ENCODE data around the gene GJA3.

The GJA3 gene

DNA sequence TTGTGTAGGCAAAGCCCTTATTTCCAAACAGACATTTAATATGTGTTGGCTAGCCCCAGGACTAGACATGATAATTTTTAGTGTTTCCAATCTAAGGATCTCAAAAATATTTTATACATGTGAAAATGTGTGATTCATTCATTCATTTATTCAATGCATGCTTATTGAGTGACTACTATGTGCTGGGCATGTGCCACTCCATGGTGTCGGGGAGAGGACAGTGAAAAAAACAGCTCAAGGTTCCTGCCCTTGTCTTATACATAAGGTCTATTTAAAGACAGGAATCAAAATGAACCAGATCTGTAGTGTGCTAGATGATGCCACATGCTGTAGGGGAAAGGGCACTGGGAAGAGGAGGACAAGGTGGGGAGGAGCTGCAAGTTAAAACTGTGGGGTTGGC is 36.5 kb downstream of the GJA3 start:
- Histone ChIP-seq H3F3A (ENCODE audit: control insufficient read depth, insufficient read depth) (no peaks in the 10 kb centered on the region), H3K4me2 (ENCODE audit: low read length) (no peak overlapping the region), H3K36me3 (ENCODE audit: control insufficient read depth, low read length) (no peaks in the 10 kb centered on the region), H3K79me2 (ENCODE audit: control insufficient read depth, low read length) (no peaks in the 10 kb centered on the region), H3K9me2 (replicated peaks; ENCODE audit: control insufficient read depth, low read length) (no peaks in the 10 kb centered on the region), H3K27ac (ENCODE audit: low read depth, low read length) (no peak overlapping the region), H3K4me3 (ENCODE audit: low read length) (no peak overlapping the region), H3K9me3 (ENCODE audit: control insufficient read depth, insufficient read depth, low read length) (no peaks in the 10 kb centered on the region), H4K20me1 (ENCODE audit: control insufficient read depth, insufficient read depth, low read depth, low read length) (no peaks in the 10 kb centered on the region), H3K4me1 (ENCODE audit: control insufficient read depth, low read length) (peaks cover 7% of the 10 kb centered on the region; the same call in 1 of the 2 replicates), H3K27me3 (ENCODE audit: control insufficient read depth, low read length) (peaks cover 26% of the 10 kb centered on the region)
- no peak for TF ChIP-seq EZH2phosphoT487 (IDR thresholded peaks at IDR 0.05; ENCODE audit: borderline replicate concordance, low read length)
- TF ChIP-seq, protein P1, sequence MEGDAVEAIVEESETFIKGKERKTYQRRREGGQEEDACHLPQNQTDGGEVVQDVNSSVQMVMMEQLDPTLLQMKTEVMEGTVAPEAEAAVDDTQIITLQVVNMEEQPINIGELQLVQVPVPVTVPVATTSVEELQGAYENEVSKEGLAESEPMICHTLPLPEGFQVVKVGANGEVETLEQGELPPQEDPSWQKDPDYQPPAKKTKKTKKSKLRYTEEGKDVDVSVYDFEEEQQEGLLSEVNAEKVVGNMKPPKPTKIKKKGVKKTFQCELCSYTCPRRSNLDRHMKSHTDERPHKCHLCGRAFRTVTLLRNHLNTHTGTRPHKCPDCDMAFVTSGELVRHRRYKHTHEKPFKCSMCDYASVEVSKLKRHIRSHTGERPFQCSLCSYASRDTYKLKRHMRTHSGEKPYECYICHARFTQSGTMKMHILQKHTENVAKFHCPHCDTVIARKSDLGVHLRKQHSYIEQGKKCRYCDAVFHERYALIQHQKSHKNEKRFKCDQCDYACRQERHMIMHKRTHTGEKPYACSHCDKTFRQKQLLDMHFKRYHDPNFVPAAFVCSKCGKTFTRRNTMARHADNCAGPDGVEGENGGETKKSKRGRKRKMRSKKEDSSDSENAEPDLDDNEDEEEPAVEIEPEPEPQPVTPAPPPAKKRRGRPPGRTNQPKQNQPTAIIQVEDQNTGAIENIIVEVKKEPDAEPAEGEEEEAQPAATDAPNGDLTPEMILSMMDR (IDR thresholded peaks at IDR 0.05; ENCODE audit: low read depth, low read length, poor library complexity, severe bottlenecking): no peak

DNA sequence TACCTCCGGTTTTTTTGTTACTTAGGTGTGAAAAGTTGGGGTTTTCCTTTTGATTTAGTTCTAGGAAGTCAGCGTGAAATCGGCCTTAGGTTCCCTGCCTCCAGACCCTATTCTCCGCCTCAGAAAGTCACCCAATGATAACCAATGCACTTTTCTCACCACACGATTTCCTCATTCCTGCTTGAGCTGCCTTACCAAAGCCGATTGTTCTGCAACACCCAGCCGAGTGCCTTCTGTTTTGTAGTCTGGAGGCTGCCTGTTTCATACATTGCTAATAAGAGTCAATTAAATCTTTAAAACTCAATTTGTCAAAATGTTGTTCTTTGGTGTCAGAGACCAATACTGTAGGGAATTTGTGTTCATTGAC is 39.7 kb downstream of the GJA3 start:
- no peaks in the 10 kb centered on the region for H4K20me1 ChIP-seq (ENCODE audit: control insufficient read depth, insufficient read depth, low read depth, low read length)
- peaks cover 18% of the 10 kb centered on the region; the same call in 1 of the 2 replicates for H3K27me3 ChIP-seq (ENCODE audit: control insufficient read depth, low read length)
- H3K9me3 ChIP-seq (ENCODE audit: control insufficient read depth, insufficient read depth, low read length): no peaks in the 10 kb centered on the region
- H3F3A ChIP-seq (ENCODE audit: control insufficient read depth, insufficient read depth): no peaks in the 10 kb centered on the region
- no peaks in the 10 kb centered on the region for H3K79me2 ChIP-seq (ENCODE audit: control insufficient read depth, low read length)
- peak overlapping the region; percentile 50 for H3K4me3 ChIP-seq (ENCODE audit: low read length)
- no peaks in the 10 kb centered on the region for H3K9me2 ChIP-seq (replicated peaks; ENCODE audit: control insufficient read depth, low read length)
- peaks cover 14% of the 10 kb centered on the region; the same call in 1 of the 2 replicates for H3K4me1 ChIP-seq (ENCODE audit: control insufficient read depth, low read length)
- TF ChIP-seq, protein P1 (IDR thresholded peaks at IDR 0.05; ENCODE audit: low read depth, low read length, poor library complexity, severe bottlenecking): no peak
- TF ChIP-seq EZH2phosphoT487 (IDR thresholded peaks at IDR 0.05; ENCODE audit: borderline replicate concordance, low read length): no peak
- H3K4me2 ChIP-seq (ENCODE audit: low read length): peak overlapping the region; percentile 49
- H3K27ac ChIP-seq (ENCODE audit: low read depth, low read length): no peak overlapping the region
- H3K36me3 ChIP-seq (ENCODE audit: control insufficient read depth, low read length): no peaks in the 10 kb centered on the region

- H3K27ac ChIP-seq (ENCODE audit: low read depth, low read length): no peak overlapping the region
- no peak overlapping the region for H3K4me3 ChIP-seq (ENCODE audit: low read length)
- no peak overlapping the region; the same call in 1 of the 2 replicates for H3K4me2 ChIP-seq (ENCODE audit: low read length)
- no peaks in the 10 kb centered on the region for H3K9me2 ChIP-seq (replicated peaks; ENCODE audit: control insufficient read depth, low read length)
- H4K20me1 ChIP-seq (ENCODE audit: control insufficient read depth, insufficient read depth, low read depth, low read length): no peaks in the 10 kb centered on the region
- H3K79me2 ChIP-seq (ENCODE audit: control insufficient read depth, low read length): no peaks in the 10 kb centered on the region
- H3K4me1 ChIP-seq (ENCODE audit: control insufficient read depth, low read length): peaks cover 14% of the 10 kb centered on the region; the same call in 1 of the 2 replicates
- H3K9me3 ChIP-seq (ENCODE audit: control insufficient read depth, insufficient read depth, low read length): no peaks in the 10 kb centered on the region
- peaks cover 10% of the 10 kb centered on the region; the same call in 1 of the 2 replicates for H3K27me3 ChIP-seq (ENCODE audit: control insufficient read depth, low read length)
- TF ChIP-seq, protein P1 (IDR thresholded peaks at IDR 0.05; ENCODE audit: low read depth, low read length, poor library complexity, severe bottlenecking): no peak
- TF ChIP-seq EZH2phosphoT487 (IDR thresholded peaks at IDR 0.05; ENCODE audit: borderline replicate concordance, low read length): no peak
- no peaks in the 10 kb centered on the region for H3F3A ChIP-seq (ENCODE audit: control insufficient read depth, insufficient read depth)
- no peaks in the 10 kb centered on the region for H3K36me3 ChIP-seq (ENCODE audit: control insufficient read depth, low read length)
These were observed 40.9 kb downstream of the GJA3 start for GRCh38 chr13:20119960-20120359.

Measured in DOHH2 (cell line).